ENCODE results near the gene EIF4G3.
"Not testable (repeated sequence)": the region's sequence is repeated elsewhere in the genome, so short reads cannot be mapped to it uniquely, and the experiment has no call there.

Gene EIF4G3

GRCh38 chr1:21176586-21177555, at the start of gene EIF4G3:
Gene EIF4G3, minus strand, starts transcription at chr1:21176897. Its CDS starts 174,155 bp downstream, at chr1:21002742.
- peak; percentile 96 to 100 (median 97) for DNase-seq (ENCODE audit: low read depth in 3 of 3, low spot score in 1 of 3)

GRCh38 chr1:21225065-21225464, 48.4 kb upstream of the EIF4G3 start:
- DNase-seq (ENCODE audit: low read depth in 3 of 3, low spot score in 1 of 3), result no peak

- DNase-seq (ENCODE audit: low read depth in 3 of 3, low spot score in 1 of 3), result no peak
These were observed 44.1 kb upstream of the EIF4G3 start for GRCh38 chr1:21220815-21221214.

- no peak for DNase-seq (ENCODE audit: low read depth in 3 of 3, low spot score in 1 of 3)
These were observed 43.0 kb upstream of the EIF4G3 start for GRCh38 chr1:21219674-21220073.

DNA sequence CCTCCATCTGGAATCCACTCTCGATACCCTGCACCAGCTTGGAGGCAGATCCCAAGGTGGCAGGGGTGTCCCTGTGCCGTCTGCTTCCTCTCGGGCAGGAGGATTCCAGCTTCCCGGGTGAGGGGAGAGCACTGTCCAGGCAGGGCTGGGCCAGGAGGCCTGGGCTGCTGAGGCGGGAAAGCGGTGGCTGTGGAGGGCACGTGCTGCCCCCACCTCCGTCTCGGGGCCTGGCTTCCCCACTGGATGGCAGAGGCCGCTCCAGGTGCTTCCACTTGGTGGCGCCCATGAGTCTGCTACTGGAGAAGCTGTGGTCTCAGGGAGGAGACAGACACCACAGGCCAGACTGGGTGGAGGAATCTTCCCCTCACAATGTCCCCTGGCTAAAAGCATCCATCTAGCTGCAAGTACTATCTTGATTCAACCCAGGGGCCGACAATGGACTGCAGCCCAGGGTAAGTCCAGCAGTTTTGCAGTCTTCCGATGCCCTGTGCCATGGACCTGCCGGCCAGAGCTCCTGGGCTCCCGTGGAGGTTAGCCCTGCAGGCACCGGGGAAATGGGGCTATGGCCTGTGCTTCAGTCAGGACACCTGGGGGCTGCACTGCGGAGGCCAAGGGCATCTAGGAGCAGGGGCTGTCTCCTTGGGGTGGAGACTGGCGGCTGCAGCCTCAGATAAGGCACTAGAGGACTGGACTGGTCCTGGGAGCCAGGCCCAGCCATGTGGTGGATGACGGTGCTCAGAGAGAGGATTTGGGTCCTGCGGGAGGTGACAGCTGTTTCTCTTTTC, 41.3 kb upstream of the EIF4G3 start:
- DNase-seq (ENCODE audit: low read depth in 3 of 3, low spot score in 1 of 3), result peak in 1 of 3 donors; percentile 16

GRCh38 chr1:21216835-21217811, 40.4 kb upstream of the EIF4G3 start:
- DNase-seq (ENCODE audit: low read depth in 3 of 3, low spot score in 1 of 3), result peak; percentile 28 to 46 (median 29)

DNA sequence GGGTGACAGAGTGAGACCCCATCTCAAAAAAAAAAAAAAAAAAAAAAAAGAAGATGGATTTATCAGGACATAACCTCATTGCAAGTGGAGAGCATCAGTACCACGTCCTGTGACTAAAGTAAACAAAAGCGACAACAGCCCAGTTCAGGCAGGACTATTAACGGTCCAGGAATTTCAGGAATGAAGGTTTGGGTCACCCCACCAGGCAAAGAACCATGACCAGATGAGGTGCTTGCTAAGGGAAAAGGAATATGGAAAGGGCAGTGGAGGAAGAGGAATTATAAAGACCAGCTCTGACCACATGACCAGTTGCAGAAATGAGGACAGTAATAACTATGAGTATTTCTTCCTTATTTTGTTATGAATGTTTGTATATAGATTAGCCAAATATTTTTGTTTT, 35.4 kb upstream of the EIF4G3 start:
- DNase-seq (ENCODE audit: low read depth in 3 of 3, low spot score in 1 of 3), result no peak

- not testable (repeated sequence) for DNase-seq (ENCODE audit: low read depth in 3 of 3, low spot score in 1 of 3)
These were observed 31.5 kb upstream of the EIF4G3 start for GRCh38 chr1:21208137-21208700.

- DNase-seq (ENCODE audit: low read depth in 3 of 3, low spot score in 1 of 3), result no peak
These were observed 29.4 kb upstream of the EIF4G3 start for GRCh38 chr1:21206117-21206516.

- DNase-seq (ENCODE audit: low read depth in 3 of 3, low spot score in 1 of 3), result no peak
These were observed 28.7 kb upstream of the EIF4G3 start for GRCh38 chr1:21205416-21205815.

GRCh38 chr1:21201650-21202049, 25.0 kb upstream of the EIF4G3 start:
- no peak for DNase-seq (ENCODE audit: low read depth in 3 of 3, low spot score in 1 of 3)

DNA sequence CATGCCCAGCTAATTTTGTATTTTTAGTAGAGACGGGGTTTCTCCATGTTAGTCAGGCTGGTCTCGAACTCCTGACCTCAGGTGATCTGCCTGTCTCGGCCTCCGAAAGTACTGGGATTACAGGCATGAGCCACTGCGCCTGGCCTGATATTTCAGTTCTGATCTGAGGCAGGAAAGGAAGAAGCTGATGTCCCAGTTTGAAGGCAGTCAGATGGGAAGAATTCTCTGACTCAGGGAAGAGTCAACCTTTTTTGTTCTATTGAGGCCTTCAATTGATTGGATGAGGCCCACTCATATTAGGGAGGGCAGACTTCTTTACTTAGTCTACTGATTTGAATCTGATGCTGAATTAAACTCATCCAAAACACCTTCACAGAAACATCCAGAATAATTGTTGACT, 24.5 kb upstream of the EIF4G3 start:
- DNase-seq (ENCODE audit: low read depth in 3 of 3, low spot score in 1 of 3), result not testable (repeated sequence)

- DNase-seq (ENCODE audit: low read depth in 3 of 3, low spot score in 1 of 3), result no peak
These were observed 24.1 kb upstream of the EIF4G3 start for GRCh38 chr1:21200767-21201166.

DNA sequence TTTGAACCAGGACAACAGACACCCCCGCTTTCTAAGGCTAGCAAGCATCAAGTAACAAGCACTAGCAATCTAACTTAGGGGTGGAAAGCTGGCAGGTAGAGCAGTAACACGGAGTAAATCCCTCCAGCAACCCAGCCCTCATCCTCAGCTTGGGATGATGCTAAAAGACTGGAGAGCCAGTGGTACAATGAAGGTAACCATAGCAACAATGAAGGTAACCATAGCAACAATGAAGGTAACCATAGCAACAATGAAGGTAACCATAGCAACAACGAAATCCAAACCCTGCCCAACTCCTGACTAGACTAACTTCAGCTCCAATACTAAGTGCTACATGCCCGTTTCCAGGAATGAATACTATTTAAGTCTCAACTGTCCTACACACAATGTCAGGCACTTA, 22.2 kb upstream of the EIF4G3 start:
- no peak for DNase-seq (ENCODE audit: low read depth in 3 of 3, low spot score in 1 of 3)

DNA sequence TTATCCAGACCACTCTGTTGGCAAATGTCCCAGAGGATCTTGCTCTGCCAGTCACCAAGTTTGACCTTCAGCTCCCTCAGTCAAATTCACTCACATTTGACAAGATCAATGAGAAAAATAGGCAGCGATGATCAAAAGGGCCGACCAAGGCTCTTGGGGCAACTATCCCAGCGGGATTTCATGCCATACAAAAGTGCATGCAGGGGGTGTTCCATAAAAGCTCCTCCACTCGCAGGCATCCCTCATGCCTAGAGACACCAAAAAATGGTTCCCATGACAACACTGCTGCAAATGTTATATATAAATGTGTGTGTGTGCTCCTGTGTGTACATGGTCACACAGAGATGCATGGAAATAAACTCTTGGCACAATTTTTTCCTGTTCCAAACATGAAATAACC, 16.2 kb upstream of the EIF4G3 start:
- no peak for DNase-seq (ENCODE audit: low read depth in 3 of 3, low spot score in 1 of 3)

GRCh38 chr1:21192284-21192683, 15.6 kb upstream of the EIF4G3 start:
- DNase-seq (ENCODE audit: low read depth in 3 of 3, low spot score in 1 of 3), result no peak

GRCh38 chr1:21190771-21191170, 14.1 kb upstream of the EIF4G3 start:
- not testable (repeated sequence) for DNase-seq (ENCODE audit: low read depth in 3 of 3, low spot score in 1 of 3)

- no peak for DNase-seq (ENCODE audit: low read depth in 3 of 3, low spot score in 1 of 3)
These were observed 13.3 kb upstream of the EIF4G3 start for GRCh38 chr1:21189906-21190500.

DNA sequence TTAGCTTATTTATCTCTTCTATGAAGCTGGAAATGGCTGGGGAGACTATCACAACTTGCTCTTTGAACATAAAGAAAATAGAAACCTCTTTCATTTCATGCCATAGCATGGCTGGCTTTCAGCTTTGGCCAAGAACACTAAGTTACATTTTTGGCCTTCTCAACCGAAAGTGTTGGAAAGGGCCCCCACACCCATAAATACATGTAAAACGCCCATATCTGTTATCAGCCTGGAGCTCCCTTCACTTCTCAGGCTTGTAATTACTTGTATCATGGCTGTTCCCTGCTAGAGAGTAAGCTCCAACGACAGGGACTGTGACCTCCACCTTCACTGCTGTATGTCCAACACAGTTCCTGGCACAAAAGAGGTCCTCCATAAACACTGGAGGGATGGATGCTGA, 12.7 kb upstream of the EIF4G3 start:
- DNase-seq (ENCODE audit: low read depth in 3 of 3, low spot score in 1 of 3), result no peak

DNA sequence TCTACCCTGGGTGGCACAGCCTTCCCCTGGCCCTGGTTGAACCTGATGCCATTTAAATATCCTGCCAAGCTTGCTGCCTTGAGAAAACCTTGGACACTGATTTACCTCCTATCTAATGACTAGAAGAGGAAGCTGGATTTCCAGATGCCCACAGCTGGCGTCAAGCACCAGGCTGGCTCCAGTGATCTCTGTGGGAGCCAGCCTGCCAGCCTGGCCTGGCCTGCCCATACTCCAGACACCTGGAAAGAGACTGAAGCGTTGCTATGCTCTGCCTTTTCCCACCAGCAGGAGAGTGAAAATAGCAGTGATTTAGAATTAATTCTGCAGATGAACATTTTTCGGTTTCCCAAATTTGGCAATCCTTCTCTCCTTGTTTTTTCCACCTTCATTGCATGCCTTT, 11.5 kb upstream of the EIF4G3 start:
- no peak for DNase-seq (ENCODE audit: low read depth in 3 of 3, low spot score in 1 of 3)
